Inflammatory macrophage treated with lipopolysaccharide for 4 hours (primary cell): ENCODE data around the gene LPCAT1.

Experiments
- DNase-seq: peaks from one replicate; pipeline ENCODE4 v3.0.0-alpha.2; 2020

LPCAT1 gene

GRCh38 chr5:1419476-1420210, 104.1 kb downstream of the LPCAT1 start:
- DNase-seq = no peak

- DNase-seq = no peak
Observed at GRCh38 chr5:1418921-1419280, 104.9 kb downstream of the LPCAT1 start.

- no peak for DNase-seq
Observed at GRCh38 chr5:1418238-1418920, 105.4 kb downstream of the LPCAT1 start.

GRCh38 chr5:1417586-1418225, 106.1 kb downstream of the LPCAT1 start:
- DNase-seq = no peak

- no peak for DNase-seq
Observed at GRCh38 chr5:1416856-1417469, 106.8 kb downstream of the LPCAT1 start.

GRCh38 chr5:1415626-1416360, 108.0 kb downstream of the LPCAT1 start:
- no peak for DNase-seq

- DNase-seq = no peak
Observed at GRCh38 chr5:1415059-1415425, 108.7 kb downstream of the LPCAT1 start.

- DNase-seq = no peak
Observed at GRCh38 chr5:1414311-1415058, 109.3 kb downstream of the LPCAT1 start.

- DNase-seq = no peak
Observed at GRCh38 chr5:1413611-1414241, 110.0 kb downstream of the LPCAT1 start.

GRCh38 chr5:1413211-1413610, 110.5 kb downstream of the LPCAT1 start:
- no peak for DNase-seq

- no peak for DNase-seq
Observed at GRCh38 chr5:1412621-1413020, 111.1 kb downstream of the LPCAT1 start.

GRCh38 chr5:1412163-1412562, 111.6 kb downstream of the LPCAT1 start:
- DNase-seq = no peak
